IPS-NIHi7 (cell line): ENCODE measurements around the gene P2RX2.

ENCODE experiments used
- DNase-seq: peaks from one replicate; pipeline ENCODE4 v3.0.0; 2012; ENCODE audit warnings: mixed read lengths; ENCODE audit errors: extremely low spot score

P2RX2 gene

DNA sequence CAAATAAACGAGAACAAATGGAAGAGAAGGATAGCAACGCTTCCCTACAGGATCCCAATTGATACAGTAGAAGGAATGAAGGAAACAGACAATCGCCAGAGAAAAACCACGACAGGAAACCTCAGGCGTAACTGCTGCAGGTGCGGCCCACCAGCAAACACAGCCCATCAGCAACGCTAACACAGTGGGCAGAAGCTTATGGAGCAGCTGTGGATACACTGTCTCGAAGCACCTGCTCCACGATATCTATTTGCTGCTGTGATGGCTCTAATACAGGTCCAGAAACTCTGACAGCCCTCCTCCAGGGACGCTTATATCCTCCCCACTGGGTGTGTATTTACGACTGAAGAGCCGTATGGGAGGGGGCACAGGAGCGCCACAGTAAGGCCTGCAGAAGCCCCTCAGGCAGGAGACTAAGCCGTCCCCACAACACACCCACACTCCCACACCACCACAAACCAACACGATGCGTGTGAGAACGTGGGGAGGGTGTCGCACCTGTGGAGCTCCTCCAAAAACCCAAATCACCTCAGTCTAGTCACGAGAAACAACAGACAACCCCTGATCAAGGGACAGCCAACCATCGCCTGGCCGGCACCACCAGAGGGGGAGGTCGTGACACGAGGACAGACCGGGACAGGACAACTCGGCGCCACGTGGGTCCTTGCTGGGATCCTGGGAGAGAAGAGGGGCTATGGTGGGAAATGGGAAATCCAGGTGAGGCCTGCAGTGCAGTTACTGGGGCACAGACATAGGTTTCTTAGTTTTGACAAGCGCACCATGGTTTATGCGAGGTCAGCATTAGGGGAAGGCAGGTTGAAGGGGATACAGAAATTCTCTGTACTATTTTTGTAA is 44.6 kb downstream of the P2RX2 start:
- no peak for DNase-seq

DNA sequence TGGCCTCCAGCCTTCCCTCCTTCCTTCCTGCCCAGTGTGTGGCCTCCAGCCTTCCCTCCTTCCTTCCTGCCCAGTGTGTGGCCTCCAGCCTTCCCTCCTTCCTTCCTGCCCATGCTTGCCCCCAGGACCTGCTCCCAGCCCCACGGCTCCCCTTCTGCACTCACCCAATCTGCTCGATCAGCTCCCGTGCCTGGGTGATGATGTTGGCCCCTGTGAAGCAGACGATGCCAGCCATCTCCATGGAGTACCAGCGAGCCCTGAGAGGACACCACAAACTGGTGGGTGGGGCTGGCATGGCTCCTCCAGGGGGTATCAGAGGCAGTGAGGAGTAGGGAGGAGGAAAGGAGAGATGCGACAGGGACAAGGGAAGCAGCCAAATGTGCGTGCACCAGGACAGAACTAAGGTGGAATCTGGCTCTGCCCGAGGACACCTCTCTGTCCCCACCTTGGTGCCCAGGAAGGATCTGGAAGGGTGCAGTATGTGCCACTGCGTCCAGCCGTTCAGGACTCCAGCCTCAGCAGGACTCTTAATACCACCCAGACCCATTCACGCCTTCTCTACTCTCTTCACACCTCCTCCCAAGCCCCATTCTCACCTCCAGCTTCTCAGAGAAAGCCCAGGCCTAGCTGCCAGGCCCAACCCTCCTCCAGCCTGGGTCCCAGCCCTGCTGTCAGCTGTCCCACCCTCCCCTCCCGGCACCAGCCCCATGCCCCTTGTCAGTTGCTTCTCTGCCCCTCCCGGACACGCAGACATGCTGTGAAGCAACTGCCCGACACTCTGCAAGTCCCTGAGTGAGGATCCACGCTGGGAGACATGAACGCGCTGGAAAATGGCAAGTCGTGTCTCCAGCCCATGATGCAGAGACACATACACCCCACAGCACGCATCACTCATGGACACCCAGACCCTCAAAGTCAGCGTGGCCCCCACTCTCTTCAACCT is 45.9 kb downstream of the P2RX2 start:
- no peak for DNase-seq

DNA sequence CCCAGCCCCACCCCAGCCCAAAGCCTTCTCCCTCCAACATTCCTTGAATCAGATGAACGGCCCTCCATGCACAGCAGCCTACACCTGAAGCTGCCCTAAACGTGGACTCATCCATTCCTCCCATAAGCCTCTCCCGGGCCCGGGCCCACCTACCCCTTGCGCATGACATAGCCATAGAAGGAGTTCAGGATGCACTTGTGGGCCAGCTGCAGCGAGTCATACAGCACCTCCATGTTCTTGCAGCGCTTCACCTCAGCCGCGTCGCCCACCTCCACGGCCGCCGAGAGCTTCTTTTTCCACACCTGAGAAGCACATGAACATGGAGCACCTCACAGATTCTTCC is 46.5 kb downstream of the P2RX2 start:
- DNase-seq: no peak

DNA sequence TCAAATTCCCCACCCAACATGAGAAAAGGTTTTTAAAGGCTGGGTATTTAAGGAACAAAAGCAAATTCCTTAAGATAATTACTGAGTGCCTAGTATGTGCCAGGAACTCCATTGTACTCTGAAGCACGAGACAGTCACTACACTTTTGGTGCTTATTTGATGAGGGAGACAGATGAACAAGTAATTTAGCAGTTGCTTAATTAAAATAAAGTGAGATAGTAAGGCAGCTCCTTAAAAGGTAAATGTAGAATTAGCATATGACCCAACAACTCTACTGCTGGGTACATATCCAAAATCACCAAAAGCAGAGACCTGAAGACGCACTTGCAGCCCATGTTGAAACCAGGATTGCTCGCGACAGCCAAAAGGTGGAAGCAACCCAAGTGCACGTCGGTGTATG is 47.2 kb downstream of the P2RX2 start:
- no peak for DNase-seq

DNA sequence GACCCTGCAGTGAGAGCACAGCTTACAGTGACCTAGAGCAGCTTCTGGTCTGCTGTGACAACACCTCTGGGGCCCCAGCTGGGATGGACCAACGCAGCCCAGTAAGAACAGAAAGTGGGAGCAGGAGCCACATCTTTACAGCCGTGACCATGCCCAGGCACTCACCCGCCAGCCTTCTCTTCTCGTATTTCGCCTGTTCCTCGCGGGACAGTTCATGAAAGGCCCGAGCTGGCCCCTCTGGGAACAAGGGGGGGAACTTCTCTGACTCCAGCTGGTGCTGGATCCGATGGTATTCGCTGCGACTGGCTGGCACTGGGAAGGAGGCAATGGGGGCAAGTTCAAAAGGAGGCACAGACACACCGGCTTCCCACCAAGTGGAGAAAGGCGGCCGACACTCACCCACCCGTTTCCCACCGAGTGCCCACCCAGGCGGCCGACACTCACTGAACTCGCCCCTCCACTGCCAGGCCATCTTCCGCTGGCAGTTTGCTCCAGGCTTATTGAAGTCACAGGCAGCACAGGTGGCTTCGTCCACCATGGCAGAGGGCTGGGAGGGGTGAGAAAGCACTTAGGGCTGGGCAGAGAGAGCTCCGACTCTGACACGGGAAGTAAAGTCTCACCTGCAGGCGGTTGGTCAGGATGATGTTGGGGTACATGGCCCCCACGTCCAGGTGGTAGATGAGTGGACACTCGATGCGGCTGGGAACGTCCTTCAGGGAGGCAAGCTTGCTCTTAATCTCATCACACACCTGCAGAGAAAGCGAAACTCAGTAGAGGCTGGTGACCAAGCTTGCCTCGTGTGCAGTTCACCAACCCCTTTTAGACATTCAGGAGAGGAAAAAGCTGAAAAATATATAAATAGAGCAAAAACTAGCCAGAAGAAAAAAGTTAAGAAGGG is 49.9 kb downstream of the P2RX2 start:
- DNase-seq: no peak

DNA sequence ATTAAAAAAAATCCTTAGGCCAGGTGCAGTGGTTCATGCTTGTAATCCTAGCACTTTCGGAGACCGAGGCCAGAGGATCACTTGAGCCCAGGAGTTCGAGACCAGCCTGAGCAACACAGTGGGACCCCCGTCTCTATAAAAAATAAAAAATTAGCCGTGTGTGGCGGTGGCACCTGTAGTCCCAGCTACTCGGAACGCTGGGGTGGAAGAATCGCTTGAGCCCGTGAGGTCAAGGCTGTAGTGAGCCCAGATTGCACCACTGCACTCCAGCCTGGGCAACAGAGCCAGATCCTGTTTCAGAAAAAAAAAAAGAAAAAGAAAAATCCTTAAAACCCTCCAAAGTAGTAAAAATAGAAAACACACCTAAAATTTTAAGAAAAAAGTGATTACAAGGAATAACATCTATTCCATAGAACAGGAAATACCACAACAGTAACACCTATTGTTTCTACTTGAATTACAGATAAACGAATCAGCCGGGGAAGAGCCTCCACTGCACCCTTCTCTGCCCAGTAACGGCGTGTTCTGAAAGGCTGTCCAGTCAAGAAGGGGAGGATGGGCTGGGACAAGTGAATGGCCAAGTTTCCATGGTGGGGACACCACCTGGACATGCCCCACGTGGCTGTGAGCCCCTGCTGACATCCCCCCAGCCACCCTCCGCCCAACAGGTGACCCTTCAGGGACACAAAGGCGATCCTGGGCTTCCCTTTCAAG is 50.7 kb downstream of the P2RX2 start:
- DNase-seq: no peak
